GM12864 (cell line): ENCODE results near the gene RAB34.

Experiments used
- DNase-seq: peaks from one replicate; pipeline ENCODE4 v3.0.0-alpha.2; 2011; ENCODE audit warnings: low read depth
- H3K4me3 ChIP-seq: 2 replicates; pipeline ENCODE4 v1.5.1; 2011; ENCODE audit warnings: mild to moderate bottlenecking, low read depth, low read length, control low read depth
- CTCF ChIP-seq: IDR thresholded peaks from 2 replicates; pipeline ENCODE4 v1.5.1; 2011; ENCODE audit warnings: low read depth, mild to moderate bottlenecking, moderate library complexity, low read length, control low read depth, inconsistent platforms; ENCODE audit errors: missing control alignments

Gene RAB34

GRCh38 chr17:28716740-28717577 is 709 bp downstream of the RAB34 start:
- H3K4me3 ChIP-seq, result no peak overlapping the region; the same call in 1 of the 2 replicates
- DNase-seq, result no peak

GRCh38 chr17:28715217-28715616 is 2.5 kb downstream of the RAB34 start:
- DNase-seq, result no peak
- TF ChIP-seq CTCF, result no peak
- H3K4me3 ChIP-seq, result no peak overlapping the region

More at GRCh38 chr17:28716740-28717577, 709 bp downstream of the RAB34 start:
- no peak for TF ChIP-seq CTCF

GRCh38 chr17:28714281-28714680 is 3.4 kb downstream of the RAB34 start:
- H3K4me3 ChIP-seq, result no peak overlapping the region
- TF ChIP-seq CTCF, result no peak
- DNase-seq, result no peak

- no peak overlapping the region for H3K4me3 ChIP-seq
- no peak for TF ChIP-seq CTCF
- DNase-seq, result no peak
Observed at GRCh38 chr17:28712705-28713415, 4.8 kb downstream of the RAB34 start.

GRCh38 chr17:28712032-28712704 is 5.5 kb downstream of the RAB34 start:
- TF ChIP-seq CTCF, result no peak
- peak overlapping the region; percentile 61 for H3K4me3 ChIP-seq
- no peak for DNase-seq

GRCh38 chr17:28711723-28712031 is 6.0 kb downstream of the RAB34 start, which contains the start of gene PROCA1:
Gene PROCA1, minus strand, starts transcription at chr17:28711888. Its CDS starts 228 bp downstream, at chr17:28711660.
- no peak for DNase-seq
- H3K4me3 ChIP-seq, result peak within 1 kb of the TSS; percentile 61
- TF ChIP-seq CTCF, result no peak
